ENCODE data around the gene PTK6.

PTK6 gene

GRCh38 chr20:63508072-63508768 lies 29.0 kb downstream of the PTK6 start:
- DNase-seq (ENCODE audit: low read depth, low spot score), result no peak

- no peak for DNase-seq (ENCODE audit: low read depth, low spot score)
Measured at GRCh38 chr20:63507083-63507743, 30.0 kb downstream of the PTK6 start.

- no peak for DNase-seq (ENCODE audit: low read depth, low spot score)
Measured at GRCh38 chr20:63505723-63506122, 31.5 kb downstream of the PTK6 start.

GRCh38 chr20:63505281-63505680 lies 31.9 kb downstream of the PTK6 start:
- DNase-seq (ENCODE audit: low read depth, low spot score), result no peak

- DNase-seq (ENCODE audit: low read depth, low spot score), result no peak
Measured at GRCh38 chr20:63504642-63505041, 32.5 kb downstream of the PTK6 start.

- no peak for DNase-seq (ENCODE audit: low read depth, low spot score)
Measured at GRCh38 chr20:63503524-63503923, 33.7 kb downstream of the PTK6 start.

- no peak for DNase-seq (ENCODE audit: low read depth, low spot score)
Measured at GRCh38 chr20:63502671-63503172, 34.5 kb downstream of the PTK6 start.

GRCh38 chr20:63501818-63502670 lies 35.1 kb downstream of the PTK6 start:
- no peak for DNase-seq (ENCODE audit: low read depth, low spot score)

GRCh38 chr20:63500902-63501817 lies 36.0 kb downstream of the PTK6 start:
- DNase-seq (ENCODE audit: low read depth, low spot score), result no peak

GRCh38 chr20:63500151-63500901 lies 36.9 kb downstream of the PTK6 start:
- DNase-seq (ENCODE audit: low read depth, low spot score), result no peak

- DNase-seq (ENCODE audit: low read depth, low spot score), result no peak
Measured at GRCh38 chr20:63499338-63499969, 37.7 kb downstream of the PTK6 start.

- DNase-seq (ENCODE audit: low read depth, low spot score), result no peak
Measured at GRCh38 chr20:63498960-63499337, 38.2 kb downstream of the PTK6 start, which contains the start of gene EEF1A2. Gene EEF1A2 (minus strand): TSS chr20:63499083. CDS start chr20:63497763, 1,320 bp downstream.

GRCh38 chr20:63497946-63498935 lies 38.9 kb downstream of the PTK6 start:
- DNase-seq (ENCODE audit: low read depth, low spot score), result no peak

GRCh38 chr20:63497138-63497945 lies 39.8 kb downstream of the PTK6 start:
- DNase-seq (ENCODE audit: low read depth, low spot score), result no peak

- no peak for DNase-seq (ENCODE audit: low read depth, low spot score)
Measured at GRCh38 chr20:63496596-63497120, 40.5 kb downstream of the PTK6 start.

- DNase-seq (ENCODE audit: low read depth, low spot score), result no peak
Measured at GRCh38 chr20:63495741-63496595, 41.2 kb downstream of the PTK6 start.
